Stimulated activated CD4-positive, alpha-beta T cell treated with anti-CD3 and anti-CD28 coated beads, TNF-alpha, amount 100 ng/mL, for 48 hours (primary cell): Measurements from ENCODE around the gene TFPT.
A peak's percentile ranks its signal among the peaks of the same experiment; 100 is the strongest.
"Not testable (repeated sequence)": the region's sequence is repeated elsewhere in the genome, so short reads cannot be mapped to it uniquely, and the experiment has no call there.

Experiments used
- DNase-seq, 3 donors: peaks; one replicate each; pipeline ENCODE4 v3.0.0-alpha.2; 2020; ENCODE audit warnings: low read depth in 3 of 3

The TFPT gene

GRCh38 chr19:54124393-54124792 is 8.9 kb upstream of the TFPT start:
- no peak for DNase-seq

- no peak for DNase-seq
Observed at GRCh38 chr19:54123682-54124081, 8.2 kb upstream of the TFPT start.

- DNase-seq: no peak
Observed at GRCh38 chr19:54121259-54121658, 5.8 kb upstream of the TFPT start.

DNA sequence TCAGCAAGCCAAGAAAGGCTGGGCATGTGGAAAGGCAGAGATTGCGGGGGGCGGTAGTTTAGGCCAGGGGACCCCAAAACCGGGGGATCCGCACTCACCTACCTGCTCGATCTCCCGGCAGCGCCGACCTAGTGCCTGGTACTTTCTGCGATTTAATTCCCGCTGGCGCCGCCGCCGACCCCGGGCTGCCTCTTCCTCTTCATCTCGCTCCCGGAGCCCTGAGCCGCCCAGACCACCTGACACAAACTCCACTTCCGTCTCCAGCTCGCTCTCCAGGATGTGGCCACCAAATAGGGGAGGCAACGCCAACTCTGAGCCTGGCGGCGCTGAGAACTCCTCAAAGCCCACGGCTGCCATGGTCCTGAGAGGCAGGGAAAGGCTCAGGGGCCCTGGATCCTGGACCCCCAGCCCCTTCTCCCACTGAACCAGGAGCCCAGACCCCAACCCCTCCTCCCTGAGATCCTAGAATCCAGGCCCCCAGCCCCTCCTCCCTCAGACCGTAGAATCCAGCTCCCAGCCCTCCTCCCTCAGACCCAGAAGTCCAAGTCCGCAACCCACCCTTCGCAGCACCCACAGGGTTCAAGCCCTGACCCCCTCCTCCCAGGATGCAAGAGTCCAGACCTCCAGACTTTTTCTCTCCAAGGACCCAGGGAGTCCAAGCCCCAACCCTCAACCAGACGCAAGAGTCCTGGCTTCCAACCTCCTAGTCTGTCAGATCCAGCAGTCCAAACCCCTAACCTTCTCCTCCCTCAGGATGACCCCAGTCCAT is 933 bp downstream of the TFPT start:
- DNase-seq: no peak

DNA sequence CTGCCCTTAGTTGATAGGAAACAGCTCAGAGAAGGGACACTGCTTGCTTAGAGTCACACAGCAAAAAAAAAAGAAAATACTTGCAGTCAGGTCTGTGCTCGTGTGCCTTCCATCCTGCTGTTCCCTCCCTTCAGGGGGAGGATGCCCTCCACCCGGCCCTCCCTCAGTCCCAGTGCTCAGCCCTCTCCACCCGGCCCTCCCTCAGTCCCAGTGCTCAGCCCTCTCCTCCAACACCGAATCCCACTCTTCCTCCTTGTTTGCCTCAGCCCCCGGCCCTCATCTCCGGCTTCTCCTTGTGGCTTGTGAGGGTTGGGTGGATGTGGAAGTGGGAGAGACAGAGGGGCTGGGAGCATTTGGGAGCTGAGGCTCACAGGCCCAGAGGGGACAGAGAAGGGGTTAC is 5.8 kb downstream of the TFPT start:
- DNase-seq: no peak

GRCh38 chr19:54108496-54108895 is 7.0 kb downstream of the TFPT start:
- DNase-seq: no peak

- DNase-seq: no peak
Observed at GRCh38 chr19:54107876-54108490, 7.5 kb downstream of the TFPT start.

GRCh38 chr19:54106716-54107115 is 8.7 kb downstream of the TFPT start:
- no peak for DNase-seq

- DNase-seq: no peak
Observed at GRCh38 chr19:54105796-54106195, 9.7 kb downstream of the TFPT start.

GRCh38 chr19:54104998-54105715 is 10.3 kb downstream of the TFPT start:
- DNase-seq: no peak

- DNase-seq: peak; percentile 92 to 96 (median 93)
Observed at GRCh38 chr19:54102421-54103169, 12.9 kb downstream of the TFPT start, which contains the start of gene NDUFA3. Gene NDUFA3, plus strand, starts transcription at chr19:54102855. Its CDS starts 24 bp downstream, at chr19:54102879.

GRCh38 chr19:54100561-54100960 is 14.9 kb downstream of the TFPT start, which contains the start of gene OSCAR:
Gene OSCAR, minus strand, starts transcription at chr19:54100803. Its CDS starts 11 bp downstream, at chr19:54100792.
- no peak for DNase-seq

- DNase-seq: not testable (repeated sequence)
Observed at GRCh38 chr19:54099903-54100255, 15.6 kb downstream of the TFPT start.

DNA sequence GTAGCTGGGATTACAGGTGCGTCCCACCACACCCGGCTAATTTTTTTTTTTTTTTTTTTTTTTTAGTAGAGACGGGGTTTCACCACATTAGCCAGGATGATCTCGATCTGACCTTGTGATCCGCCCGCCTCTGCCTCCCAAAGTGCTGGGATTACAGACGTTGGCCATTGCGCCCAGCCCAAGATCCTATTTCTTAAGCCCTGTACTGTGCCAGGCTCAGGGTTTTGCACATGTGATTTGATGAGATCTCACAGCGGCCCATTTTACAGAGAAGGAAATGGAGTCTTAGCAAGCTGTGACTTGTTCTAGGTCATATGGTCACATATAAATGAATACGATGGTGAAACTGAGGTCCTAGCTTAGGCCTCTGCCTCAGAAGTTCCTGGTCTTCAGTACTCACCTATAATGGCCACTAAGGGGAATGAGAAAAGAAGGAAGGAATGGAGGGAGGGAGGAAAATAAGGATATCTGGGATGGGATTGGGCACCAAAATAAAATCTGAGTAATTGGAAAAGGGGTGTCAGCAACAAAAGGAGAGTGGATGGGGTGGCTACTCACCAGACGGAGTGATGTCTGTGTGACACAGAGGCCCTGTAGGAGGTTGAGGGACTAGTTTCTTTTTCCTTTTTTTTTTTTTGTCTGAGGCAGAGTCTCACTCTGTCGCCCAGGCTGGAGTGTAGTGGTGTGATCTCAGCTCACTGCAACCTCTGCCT is 16.1 kb downstream of the TFPT start:
- no peak for DNase-seq

- no peak for DNase-seq
Observed at GRCh38 chr19:54096617-54097106, 18.8 kb downstream of the TFPT start.

DNA sequence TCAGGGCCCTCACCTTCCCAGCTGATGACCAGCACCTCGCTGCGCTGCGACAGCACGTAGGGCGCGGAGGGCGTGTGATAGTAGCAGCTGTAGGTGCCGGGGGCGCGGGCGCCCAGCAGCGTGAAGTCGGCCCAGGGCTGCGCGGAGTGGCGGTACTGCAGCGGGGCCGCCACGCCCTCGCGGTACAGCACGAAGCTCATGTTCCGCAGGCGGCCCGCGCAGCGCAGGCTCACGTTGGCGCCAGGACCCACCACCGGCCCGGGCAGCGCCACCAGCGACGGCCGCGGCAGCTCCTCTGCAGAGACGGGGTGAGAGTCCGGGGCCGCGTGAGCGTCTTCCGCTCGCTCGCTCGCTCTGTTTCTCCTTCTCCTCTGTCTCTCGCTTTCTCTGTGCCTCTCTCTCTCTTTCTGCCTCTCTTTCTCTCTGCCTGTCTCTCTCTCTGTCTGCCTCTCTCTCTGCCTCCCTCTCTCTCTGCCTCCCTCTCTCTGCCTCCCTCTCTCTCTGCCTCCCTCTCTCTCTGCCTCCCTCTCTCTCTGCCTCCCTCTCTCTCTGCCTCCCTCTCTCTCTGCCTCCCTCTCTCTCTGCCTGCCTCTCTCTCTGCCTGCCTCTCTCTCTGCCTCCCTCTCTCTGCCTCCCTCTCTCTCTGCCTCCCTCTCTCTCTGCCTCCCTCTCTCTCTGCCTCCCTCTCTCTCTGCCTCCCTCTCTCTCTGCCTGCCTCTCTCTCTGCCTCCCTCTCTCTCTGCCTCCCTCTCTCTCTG is 19.4 kb downstream of the TFPT start:
- DNase-seq: not testable (repeated sequence)

- DNase-seq: no peak
Observed at GRCh38 chr19:54095136-54095858, 20.2 kb downstream of the TFPT start.

- DNase-seq: no peak
Observed at GRCh38 chr19:54094426-54095000, 20.9 kb downstream of the TFPT start.

DNA sequence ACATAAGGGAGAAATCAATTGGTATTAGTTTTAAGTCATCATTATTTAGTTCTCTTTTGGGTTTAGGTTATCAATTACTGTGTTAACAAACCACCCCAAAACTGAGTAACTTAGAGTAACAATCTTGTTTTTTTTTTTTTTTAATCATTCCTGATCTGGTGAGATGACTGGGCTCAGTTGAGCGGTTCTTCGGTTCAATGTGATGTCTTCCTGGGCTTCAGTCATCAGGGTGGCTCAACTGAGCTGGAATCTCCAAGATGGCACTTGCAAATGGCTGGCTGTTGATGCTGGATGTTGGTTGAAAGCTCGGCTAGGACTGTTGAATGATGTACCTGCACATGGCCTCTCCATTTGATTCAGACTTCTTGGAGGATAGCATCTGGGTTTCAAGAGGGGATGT is 31.0 kb downstream of the TFPT start:
- no peak for DNase-seq
